ENCODE results near the gene RPH3AL.

The RPH3AL gene

DNA sequence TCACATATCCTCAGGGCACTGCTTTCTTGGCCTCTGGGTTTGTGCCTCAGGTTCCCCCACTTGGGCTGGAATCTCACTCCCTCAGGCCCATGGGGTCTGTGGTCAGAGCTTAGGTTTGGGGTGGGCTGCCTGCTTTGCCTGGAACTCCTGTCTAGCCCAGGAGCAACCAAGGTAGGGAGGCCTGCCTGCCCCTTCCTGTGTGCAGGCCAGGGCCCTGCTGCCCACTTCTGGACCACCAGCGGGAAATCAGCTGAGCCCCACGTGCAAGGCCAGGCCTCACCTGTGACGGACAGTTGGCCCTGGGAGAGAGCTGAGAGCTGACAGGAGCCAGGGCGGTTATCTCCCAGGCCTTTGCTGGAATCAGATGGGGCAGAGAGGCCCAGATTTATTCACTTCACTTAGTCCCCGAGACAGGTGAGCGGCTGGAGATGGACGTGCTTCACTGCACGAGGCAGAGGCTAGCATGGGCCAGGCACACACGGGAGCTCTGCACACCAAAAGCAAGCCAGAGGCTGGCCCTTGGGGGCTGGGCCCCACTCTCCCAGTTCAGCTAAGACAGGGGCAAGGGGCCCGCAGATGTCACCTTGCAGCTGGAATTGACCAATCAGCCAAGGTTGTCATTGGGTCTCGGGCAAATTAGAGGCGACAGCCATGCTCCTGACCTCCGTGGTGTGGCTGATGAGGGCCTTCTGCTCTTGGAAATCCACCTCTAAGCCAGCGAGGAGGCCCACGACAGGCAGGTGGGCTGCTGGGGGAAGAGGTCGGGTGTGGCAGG, 121.2 kb downstream of the RPH3AL start:
- no peak for DNase-seq (ENCODE audit: low spot score)
- TF ChIP-seq, protein P1, sequence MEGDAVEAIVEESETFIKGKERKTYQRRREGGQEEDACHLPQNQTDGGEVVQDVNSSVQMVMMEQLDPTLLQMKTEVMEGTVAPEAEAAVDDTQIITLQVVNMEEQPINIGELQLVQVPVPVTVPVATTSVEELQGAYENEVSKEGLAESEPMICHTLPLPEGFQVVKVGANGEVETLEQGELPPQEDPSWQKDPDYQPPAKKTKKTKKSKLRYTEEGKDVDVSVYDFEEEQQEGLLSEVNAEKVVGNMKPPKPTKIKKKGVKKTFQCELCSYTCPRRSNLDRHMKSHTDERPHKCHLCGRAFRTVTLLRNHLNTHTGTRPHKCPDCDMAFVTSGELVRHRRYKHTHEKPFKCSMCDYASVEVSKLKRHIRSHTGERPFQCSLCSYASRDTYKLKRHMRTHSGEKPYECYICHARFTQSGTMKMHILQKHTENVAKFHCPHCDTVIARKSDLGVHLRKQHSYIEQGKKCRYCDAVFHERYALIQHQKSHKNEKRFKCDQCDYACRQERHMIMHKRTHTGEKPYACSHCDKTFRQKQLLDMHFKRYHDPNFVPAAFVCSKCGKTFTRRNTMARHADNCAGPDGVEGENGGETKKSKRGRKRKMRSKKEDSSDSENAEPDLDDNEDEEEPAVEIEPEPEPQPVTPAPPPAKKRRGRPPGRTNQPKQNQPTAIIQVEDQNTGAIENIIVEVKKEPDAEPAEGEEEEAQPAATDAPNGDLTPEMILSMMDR (IDR thresholded peaks at IDR 0.05; ENCODE audit: extremely low read depth, missing control alignments) = no peak

DNA sequence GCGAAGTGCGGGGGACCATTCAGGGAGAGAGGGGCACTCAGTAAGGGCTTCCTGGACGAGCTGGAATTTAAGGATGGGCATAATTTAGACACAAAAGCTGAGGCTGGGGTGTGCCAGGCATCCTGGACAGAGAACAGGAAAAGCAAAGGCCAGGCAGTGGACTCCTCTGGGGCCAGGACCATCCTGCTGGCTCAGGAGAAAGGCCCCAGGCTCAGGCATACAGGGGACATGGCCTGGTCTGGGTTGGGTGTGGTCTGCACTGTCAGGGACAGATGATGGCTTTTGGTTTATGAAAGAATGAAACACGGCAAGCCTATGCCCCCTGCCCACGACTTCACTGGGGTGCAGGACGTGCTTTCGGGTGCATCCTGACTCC, 122.2 kb downstream of the RPH3AL start:
- DNase-seq (ENCODE audit: low spot score) = no peak
- TF ChIP-seq, protein P1 (IDR thresholded peaks at IDR 0.05; ENCODE audit: extremely low read depth, missing control alignments) = no peak

DNA sequence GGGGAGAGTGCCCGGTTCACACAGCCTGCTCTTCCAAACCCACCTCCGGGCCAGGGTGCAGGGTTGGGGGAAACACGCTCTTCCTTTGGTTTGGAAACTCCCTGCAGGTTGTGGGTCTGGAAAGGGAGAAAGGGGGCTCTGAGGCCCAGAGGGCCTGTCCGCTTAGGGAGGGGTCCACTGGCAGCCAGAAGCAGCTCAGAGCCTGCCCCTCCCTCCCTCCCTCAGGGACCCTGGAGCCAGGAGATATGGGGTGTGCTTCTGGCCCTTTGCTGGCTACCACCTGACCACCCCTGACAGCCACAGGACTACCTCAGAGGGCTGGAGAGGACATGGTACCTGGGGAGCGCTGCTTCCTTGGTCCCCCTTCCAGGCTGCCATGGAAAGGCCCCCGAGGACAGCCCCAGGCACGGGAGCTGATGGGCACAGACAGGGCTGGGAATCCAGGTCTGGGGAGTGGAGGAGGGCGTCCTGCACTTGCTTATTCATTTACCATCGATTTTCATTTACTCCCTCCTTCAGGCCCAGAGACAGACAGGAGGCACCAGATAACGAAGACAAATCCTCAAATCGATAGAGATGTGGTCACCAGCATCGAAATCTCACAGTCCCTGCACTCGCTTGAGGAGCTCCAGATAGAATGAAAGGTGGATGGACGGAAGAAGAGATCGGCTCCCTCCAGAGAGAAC, 122.8 kb downstream of the RPH3AL start:
- no peak for DNase-seq (ENCODE audit: low spot score)
- TF ChIP-seq, protein P1 (IDR thresholded peaks at IDR 0.05; ENCODE audit: extremely low read depth, missing control alignments) = no peak

DNA sequence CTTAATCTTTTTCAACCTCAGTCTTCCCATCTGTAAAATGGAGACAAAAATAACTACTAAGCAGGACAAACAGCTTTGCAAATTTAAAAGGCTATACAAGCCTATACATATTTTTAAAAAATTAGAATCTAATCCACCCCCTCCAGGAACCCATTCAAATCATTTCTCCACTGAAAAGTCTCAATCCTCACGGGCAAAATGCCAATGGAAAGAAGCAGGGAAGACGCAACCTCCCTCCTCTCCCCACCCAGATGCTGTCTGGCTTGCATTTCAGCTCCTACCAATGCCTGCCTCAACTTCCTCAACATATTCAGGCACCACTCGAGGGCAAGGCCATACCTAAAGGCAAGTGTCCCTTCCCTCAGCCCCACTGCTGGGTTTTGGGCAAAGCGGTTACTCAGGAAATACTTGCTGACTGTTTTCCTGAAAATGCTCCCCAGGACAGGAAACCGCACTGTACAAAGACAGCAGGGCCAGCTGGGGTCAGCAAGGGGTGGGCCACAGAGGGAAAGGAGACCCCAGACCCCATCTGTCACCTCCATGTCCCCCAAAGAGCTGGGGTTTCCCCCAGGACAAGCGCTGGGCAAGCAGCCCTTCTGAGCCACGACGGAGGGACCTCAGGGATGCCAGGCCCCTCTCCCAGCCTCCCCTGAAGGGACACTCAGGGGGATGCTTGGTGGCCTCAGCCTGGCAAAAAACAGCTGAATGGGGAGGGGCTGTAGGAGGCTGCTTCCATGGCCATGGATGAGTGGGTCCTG, 123.5 kb downstream of the RPH3AL start:
- TF ChIP-seq, protein P1 (IDR thresholded peaks at IDR 0.05; ENCODE audit: extremely low read depth, missing control alignments) = no peak
- no peak for DNase-seq (ENCODE audit: low spot score)

DNA sequence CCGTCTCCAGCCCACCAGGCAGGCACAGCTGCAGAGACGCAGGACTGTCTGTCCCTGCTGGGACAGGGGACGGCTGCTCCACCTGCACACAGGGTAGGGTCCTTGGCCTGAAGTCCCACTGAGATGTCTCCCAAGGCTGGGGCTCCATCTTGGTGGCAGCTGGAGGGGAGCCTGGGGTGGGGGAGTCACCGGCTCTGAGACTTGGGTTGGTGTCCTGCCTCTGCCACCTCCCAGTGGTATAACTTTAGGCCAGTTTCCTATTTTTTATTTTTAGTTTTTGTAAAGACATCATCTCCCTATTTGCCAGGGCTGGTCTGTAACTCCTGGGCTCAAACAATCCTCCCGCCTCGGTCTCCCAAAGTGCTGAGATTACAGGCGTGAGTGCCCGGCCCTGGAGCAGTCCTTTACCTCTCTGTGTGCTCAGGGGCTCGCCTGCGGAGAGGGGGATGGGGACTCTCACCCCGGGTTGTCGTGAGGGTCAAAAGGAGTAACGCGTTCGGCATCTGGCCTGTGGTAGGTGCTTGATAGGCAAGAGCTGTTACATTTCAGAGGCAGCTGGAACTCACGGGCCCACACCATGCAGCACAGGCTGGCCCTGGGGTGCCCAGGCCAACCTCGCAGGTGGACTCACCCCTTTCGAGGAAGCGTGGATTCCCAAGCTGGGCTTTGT, 124.5 kb downstream of the RPH3AL start:
- TF ChIP-seq, protein P1 (IDR thresholded peaks at IDR 0.05; ENCODE audit: extremely low read depth, missing control alignments) = no peak
- no peak for DNase-seq (ENCODE audit: low spot score)

- TF ChIP-seq, protein P1 (IDR thresholded peaks at IDR 0.05; ENCODE audit: extremely low read depth, missing control alignments) = no peak
- no peak for DNase-seq (ENCODE audit: low spot score)
Measured at GRCh38 chr17:227078-227945, 125.3 kb downstream of the RPH3AL start.

All from GM20000 (cell line).